HG03439 (cell line): ENCODE results near the gene THBD.

ENCODE experiments used
- ATAC-seq: cut with Tn5 transposase; IDR thresholded peaks from one replicate; pipeline ENCODE4 v1.9.1; 2021; ENCODE audit warnings: mild to moderate bottlenecking, moderate library complexity; ENCODE audit not compliant: unreplicated experiment

The THBD gene

DNA sequence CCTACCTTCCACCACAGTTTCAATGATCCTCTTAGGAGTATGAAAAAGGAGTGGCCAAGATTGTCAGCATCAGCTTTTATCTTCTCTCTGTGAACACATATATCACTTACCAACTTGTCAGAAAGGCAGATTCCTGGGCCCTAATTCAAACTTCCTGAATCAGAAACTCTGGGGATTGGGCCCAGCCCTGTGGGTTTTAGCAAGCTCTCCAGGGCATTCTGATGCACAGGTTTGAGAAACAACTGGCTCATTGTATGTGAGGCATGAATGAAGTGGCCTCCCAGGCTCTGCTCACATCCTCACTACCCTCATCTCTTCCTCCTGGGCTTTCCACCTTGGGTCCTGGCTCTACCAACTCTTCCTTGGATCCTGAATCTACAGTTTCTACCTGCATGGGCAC lies 13.2 kb upstream of the THBD start:
- ATAC-seq = no peak

DNA sequence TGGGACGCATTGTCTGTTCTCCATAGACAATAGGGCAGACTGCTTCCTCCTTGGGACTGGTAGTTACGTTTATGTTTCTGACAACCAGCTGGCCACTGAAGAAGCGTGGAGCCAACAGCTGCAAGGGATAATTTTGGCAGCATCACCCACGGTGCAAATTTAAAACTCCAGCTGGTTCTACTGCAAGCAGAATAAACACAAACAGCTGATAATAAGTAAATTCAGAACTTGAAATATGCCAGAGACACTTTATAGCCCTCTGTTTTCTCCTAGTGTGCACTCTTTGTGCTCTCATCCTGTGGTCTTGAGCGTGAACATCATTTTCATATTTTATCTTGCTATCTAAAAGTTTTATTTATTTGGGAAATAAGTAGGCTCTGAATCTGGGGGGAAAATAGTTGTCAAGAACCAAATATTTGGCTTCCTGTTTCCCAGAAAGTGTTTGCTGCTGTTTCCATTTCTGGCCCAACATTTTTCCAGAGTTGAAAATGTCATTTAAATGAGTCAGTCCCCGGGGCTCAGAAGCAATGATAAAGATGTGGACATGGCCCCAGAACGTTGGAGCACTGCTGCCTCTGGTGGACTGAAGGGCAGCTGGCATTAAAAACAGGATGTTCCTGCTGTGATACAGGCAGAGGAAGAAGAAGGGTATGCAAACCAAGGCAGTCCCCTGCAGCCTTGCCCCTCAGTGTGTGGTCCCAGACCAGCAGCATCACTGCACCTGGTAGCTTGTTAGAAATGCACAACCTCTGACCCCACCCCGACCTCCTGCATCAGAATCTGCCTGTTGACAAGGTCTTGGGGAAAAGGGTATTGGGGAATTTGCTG lies 12.5 kb upstream of the THBD start:
- ATAC-seq = no peak

DNA sequence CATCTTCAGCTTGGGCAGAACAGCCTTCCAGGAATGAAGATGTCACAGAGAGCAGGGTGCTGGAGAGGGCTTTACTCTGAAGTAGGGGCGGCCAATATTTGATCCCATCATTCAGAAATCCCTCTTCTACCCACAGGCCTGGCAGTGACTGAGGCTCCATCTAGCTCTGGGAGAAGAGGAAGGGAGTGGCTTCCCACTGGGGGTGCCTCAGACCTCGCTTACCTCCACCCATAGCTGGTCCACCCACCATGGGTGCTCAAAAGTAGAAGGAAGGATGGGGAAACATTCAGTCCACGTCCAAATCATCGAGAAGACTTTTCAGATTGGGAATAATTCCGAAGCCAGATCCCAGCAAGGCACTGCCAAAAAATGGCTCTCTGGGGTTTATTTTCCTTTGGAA lies 11.8 kb upstream of the THBD start:
- no peak for ATAC-seq

DNA sequence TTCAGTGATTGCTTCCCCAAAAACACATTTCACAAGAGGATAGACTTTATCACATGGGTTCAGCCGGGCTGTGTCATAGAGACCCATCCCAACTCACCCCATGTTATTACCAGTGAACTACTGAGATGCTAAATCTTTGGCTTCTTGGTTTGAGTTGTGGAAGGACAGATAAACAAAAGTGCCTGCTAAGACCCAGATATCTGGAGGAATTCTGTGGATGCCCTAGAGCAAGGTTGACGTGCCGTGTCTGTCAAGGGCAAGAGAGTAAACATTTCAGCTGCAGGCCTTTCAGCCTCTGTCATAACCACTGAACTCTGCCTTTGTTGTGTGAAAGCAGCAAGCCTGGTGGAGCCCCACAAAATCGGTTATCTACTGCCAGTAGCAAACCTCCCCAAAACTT lies 11.2 kb upstream of the THBD start:
- ATAC-seq = no peak

DNA sequence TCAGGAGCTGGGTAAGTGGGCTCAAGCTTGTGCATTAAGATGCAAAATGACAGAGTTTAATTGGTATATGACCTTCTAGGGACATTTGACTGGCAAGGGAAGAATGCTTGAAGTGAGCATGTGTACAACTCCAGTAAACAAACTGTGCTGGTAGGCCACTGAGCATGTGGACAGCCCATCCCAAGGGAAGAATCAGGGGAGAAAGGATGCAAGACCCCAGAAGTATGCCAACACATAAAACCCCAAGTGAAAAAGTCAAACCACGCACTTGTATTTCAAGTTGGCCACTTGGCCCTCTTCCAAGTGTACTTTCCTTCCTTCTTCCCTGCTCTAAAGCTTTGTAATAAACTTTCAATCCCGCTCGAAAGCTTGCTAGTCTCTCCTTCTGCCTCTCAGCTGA lies 10.4 kb upstream of the THBD start:
- no peak for ATAC-seq

DNA sequence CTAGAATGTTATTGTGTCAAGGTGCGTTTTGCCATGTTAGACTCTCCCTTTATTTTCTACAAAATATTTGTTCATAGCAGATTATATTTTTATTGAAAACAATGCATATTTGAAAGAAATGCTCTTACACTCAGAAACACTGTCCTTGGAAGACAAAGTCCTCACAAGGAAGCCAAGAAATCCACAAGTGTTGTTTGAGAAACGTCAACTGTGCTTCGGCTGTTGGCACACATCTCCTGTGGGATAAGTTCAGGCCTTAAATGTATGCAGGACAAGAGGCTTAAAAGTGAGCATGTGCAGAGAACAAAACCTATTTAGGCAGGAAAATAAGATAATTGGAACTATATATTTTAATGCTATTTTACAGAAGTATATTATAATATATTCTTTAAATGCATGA lies 9.5 kb upstream of the THBD start:
- no peak for ATAC-seq

DNA sequence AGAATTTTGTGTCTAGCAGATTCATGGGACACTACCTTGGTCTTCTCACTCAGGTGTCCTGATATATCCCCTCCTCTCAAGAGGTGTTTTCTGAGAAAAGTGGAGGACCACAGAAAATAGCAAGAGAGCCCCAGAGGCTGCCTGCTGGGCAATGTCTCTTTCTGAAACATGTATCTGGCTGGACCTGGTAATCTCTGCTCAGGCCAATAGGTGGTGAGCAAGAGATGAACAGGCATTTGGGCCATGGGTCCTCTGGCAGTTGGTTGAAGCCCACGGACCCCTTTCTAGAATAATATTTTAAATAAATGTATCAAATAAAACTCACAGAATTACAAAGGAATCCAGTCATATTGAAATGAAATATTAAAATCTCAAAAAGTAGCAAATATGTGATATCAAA lies 8.8 kb upstream of the THBD start:
- ATAC-seq = no peak

DNA sequence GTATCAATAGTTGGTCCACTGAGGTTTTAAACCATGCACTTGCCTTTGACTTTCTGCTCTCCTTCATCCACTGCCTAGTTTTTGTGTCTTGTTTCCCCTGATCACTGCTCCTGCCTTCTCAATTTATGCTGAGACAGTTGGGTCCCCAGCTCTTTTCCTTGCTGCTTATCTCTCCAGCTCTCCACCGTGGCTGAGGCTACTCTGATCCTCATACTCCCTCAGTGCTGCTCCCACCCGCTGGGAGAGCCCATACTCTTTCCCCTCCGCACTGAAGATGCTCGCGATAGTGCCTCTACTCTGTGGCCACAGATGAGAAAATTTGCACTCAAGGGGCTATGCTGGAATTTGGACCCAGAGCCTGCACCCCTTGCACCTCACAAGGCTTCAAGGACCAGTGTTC lies 3.4 kb upstream of the THBD start:
- ATAC-seq = no peak

DNA sequence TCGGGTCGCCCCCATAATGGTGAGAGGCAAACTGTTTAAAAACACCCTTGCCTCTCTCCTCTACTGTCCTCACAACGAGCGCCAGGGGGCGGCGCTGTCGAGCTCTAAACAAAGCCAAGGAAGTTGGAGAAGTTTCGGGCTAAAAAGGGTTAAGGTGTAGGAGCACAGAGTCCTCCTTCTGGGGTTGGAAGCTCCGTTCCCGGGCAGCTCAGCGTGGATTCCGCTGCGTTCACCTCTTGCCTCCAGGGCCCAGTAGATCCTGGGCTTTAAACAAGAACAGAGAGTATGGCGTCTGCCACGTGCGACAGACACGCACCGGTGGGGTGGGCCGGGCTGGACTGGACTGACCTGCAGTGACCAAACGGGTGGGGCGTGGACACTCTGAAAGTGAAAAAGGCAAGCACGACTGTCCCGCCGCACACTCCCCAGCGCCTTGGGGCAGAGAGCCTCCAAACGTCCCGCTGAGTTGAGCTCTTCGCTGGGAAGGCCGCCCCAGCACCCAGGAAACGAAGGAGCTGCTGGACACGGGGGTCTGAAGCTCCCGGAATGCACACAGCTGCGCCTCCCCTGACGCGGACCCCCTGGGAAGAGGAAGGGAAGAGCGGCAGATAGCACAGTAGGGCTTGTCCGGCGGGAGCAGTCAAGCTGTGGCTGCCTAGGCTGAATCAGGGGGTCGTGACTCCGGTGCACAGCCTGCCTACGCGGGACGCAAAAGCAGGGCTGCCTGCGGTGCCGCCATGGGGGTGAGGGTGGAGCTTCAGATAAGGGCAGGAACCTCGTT lies 1.6 kb upstream of the THBD start:
- ATAC-seq = no peak

DNA sequence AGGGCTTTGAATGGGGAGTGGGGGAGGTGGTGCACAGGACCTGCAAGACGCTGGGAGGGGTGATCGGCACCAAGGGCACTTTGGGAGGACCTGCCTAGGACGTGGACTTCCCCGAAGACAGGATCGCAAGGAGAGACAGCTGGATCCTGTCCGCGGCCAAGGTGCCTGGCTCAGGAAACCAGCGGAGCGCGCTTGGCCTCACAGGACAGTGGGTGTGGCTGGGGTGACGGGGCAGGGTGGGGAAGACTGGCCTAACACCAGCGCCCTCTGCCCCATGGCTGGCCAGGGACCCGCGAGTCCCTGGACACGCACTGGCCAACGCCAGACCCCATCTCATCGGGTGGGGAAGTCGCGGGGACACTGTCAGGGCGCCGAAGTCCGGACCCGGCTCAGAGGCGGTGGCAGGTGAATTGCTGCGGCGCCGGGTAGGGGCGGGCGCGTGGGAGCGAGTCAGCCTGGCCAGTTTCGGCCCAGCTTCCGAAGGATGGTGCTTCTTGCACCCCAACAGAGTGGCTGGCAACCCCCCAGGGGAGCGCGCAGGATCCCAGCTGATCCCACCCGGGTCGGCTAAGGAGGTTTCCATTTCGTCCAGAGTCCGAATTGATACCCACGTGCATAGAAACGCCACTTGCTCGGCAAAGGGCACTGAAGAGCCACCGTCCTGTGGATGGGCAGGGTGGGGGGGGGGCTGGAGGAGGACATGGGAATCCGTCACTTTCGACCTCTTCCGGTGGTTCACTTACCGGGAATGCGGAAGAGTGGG lies 785 bp upstream of the THBD start:
- ATAC-seq = no peak

DNA sequence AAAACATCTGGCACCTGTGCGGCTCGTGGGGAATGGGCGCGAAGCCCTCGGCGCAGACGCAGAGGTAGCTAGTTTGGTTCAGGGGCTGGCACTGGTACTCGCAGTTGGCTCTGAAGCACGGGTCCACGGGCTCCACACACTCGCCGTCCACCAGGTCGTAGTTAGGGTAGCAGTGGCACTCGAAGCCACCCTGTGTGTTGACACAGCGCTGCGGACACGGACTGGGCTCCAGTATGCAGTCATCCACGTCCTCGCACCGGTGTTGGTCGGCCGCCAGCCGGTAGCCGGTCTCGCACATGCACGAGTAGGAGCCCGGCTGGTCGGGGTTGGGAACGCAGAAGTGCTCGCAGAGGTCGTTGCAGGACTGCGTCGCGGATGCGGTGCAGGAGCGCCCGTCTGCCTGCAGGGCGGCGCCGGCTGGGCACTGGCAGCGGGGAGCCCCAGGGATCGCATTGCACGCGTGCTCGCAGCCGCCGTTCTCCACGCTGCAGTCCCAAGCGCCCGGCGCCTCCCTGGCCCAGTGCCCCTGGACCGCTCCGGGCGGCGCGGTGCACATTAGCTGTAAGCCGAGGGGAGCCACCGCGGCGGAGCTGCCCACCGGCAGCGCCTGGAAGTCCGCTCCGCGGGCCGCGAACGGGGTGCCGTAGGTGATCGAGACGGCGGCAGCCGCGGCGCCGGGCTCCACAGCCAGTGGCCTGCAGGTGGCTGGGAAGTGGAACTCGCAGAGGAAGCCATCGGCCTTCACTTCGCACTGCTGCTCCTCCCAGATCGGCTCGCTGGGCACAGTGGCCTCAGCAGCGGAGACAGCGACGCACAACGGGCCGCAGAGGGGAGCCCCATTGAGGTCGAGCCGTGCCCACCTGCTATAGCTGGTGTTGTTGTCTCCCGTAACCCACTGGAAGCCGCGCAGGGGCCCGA lies 930 bp downstream of the THBD start:
- no peak for ATAC-seq

DNA sequence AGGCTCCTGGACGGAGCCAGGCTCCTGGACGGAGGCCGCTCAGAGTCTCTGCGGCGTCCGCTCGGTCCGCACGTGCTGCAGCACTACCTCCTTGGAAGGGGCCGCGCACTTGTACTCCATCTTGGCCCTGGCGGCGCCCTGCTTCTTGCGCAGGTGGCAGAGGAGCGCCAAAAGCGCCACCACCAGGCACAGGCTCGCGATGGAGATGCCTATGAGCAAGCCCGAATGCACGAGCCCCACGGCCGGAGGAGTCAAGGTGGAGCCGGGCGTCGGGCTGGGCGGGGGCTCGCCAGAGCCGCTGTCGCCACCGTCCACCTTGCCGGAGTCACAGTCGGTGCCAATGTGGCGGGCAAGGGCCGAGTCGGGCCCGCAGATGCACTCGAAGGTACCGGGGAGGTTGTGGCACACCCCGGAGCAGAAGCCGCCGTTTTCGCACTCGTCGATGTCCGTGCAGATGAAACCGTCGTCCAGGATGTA lies 1.7 kb downstream of the THBD start:
- no peak for ATAC-seq

DNA sequence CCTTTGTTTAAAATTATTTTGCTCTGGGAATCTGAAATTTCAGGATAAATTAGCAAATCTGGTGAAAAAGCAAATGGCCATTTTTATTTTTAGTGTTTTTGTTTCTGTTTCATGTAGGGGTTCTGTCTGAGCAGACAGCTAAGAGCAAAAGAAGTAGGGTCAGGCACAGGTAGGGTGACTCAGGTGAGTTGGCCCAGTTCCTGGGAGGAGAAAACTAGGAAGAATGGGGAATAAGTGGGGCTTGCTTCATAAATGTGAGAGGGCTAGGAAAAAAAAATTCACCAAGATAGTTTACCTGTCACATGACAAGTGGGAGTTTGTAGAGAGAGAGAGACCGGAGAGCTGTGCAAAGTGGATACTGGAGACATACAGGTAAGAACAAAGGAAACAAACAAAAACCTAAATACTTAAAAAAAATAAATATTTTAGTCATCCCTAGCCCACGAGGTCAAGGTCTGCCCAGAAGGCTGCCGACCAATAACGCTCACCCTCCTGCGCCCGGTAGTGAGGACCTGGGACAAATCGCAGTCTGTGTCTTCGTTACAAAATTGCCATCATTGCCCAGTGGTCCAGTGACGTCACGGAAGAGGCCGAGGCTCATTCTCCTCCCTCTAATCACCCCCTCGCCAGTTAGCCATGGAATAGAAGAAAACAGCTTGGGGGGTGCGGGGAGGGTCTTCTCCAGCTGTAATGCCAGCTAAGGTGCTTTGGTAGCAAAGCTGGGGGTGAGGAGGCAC lies 2.3 kb downstream of the THBD start:
- no peak for ATAC-seq

DNA sequence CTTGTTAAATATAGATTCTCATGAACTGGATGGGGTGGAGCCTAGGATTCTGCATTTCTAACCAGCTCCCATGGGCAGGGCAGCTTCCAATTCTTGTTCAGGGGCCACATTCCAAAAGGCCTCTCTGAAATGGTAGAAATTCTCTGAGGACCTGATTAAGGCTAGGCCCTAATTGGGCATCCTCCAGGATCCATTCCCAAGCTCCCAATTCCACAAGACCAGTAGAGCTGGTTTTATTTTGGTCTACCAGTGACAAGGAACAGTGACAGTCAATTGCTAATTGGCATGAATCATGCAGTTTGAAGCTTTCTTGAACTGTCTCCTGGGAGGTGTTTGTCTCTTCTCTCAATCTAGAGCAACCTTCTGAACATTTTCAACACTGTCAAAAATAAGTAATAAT lies 3.0 kb downstream of the THBD start:
- no peak for ATAC-seq

DNA sequence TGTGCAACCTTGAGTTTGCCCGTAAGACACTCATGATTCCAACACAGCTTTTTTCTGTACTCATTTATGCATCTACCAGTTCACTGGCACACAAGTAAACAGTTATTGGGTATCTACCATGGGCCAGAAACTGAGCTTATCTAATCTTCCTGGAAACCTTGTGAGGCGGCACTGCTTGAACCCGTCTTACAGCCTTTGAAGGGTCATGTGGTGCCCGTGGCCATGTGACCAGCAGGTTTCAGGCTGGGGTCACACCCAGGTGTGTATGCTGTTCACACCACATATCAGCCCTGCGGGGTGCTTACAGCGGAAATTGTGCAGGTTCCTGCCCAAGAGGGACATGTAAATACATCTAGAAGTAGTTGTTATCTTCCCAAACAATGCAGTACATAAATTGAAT lies 6.1 kb downstream of the THBD start:
- ATAC-seq = no peak

DNA sequence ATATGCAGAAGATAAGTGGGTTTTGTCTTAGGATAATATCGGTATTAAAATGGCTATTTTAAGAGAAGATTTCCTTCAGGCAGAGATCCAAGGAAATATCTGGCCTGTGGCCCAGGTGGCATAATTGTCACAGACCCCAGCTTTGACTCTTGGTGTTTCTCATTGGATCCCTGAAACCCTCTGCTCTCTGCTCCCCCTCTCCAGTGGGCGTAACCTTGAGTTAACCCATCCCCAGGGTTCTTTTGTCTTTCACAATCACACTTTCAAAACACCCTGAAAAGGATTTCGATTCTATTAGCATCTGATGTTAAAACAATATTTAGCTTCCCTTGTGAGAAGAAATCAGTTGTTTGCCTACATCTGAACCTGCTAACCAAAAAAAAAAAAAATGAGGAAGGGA lies 7.2 kb downstream of the THBD start:
- ATAC-seq = no peak

DNA sequence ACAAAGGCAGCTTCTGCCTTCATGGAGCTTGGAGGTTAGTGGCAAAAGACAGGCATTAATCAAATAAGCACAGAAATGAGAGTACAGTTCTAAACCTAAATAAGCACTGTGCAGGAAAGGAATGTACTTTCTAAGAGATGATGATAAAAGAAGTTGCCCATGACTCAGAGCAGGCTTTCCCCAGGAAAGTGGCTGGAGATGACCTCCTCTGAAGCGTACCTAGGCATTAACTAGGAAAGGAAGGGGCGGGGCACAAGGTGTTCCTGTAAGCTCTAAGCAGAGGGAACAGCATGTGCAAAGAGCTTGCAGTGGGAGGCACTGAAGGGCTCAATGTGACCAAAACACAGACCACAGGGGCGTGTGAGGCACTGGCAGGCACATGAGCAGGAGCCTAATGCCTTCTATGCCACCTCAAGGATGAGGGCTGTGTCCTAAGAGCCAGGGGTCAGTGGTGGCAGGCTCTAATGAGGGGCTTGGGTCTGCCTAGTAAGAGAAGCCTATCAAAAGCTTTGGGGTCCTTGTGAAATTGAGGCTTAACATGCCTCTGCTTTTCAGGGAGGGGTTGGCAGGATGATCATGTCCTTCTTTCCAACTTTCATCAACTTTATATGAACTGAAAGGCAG lies 9.5 kb downstream of the THBD start:
- no peak for ATAC-seq

DNA sequence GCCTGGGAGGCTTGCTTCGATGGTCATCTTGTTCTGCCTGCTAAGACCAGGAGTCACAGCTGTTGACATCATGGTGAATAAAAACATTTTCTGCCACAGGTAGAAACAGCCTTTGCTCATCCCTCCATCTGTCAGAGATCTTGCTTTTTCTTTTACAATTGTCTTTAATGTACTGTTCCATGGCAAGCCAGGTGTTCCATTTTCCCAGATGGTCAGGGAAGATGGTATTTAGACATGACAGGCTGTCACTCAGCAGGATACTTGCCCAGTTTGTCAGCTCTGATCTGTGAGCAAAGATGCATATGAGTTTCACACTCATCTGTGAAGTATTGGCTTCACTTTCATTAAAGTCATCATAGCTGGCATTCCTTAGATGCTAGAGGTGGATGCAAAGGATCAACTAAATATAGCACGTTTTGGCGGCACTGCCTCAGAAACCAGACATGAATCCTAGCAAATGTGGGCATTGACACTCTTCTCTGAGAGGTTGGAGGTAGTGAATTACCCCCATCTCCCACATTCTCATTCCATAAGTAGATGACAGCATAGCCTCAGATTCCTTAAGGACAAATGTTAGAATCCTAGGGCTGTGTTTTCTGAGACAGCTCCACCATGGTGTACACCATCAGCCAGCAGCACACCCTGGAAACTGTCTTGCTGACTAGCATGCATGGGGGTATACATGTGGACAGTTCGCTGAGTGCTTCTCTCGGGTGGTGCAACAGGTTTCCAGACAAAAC lies 10.2 kb downstream of the THBD start:
- no peak for ATAC-seq

DNA sequence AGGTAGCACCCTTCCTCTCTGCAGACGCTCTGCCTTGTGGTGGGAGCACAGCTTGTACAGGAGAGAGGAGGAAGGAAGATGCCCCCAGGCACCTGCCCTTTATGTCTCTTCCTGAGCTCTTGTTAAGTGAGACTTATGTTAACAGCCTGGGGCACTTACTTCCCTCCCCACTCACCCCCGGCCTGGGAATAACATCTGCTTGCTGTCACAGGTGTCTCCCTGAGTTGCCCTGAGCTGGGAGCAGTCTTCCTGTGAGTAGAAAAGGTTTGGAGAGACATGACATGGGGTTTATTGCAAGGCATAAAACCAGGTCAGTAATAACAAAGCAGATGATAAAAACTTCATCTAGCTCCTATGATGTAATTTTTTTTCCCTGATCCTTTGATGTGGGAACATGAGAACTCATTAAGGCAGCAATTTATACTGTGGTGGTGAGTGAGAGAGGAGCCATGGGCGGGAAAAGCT lies 12.4 kb downstream of the THBD start:
- ATAC-seq = no peak
